Coronary artery (tissue), 2 donors: ENCODE data around the gene MYLK.
"Not testable (repeated sequence)": the region's sequence is repeated elsewhere in the genome, so short reads cannot be mapped to it uniquely, and the experiment has no call there.

Source experiments
- DNase-seq: peaks from one replicate; pipeline ENCODE4 v3.0.0-alpha.2; 2017; ENCODE audit warnings: low spot score
- H3K27ac ChIP-seq, 2 donors: fragments of 200-600 bp; sonication (generic); one replicate each; pipeline ENCODE4 v1.5.1; 2016 to 2019
- H3K4me3 ChIP-seq: fragments of 200-600 bp; sonication (generic); 2 replicates; pipeline ENCODE4 v1.5.1; 2016; ENCODE audit warnings: mild to moderate bottlenecking, moderate library complexity
- TF ChIP-seq, protein P1 (sequence below): fragments of 200-600 bp; sonication (generic); IDR thresholded peaks from one replicate; pipeline ENCODE4 v1.5.1; 2019; ENCODE audit warnings: antibody characterized with exemption

MYLK gene

GRCh38 chr3:123620343-123620742 is 263.8 kb downstream of the MYLK start:
- peak overlapping the region; percentile 34 for H3K4me3 ChIP-seq
- TF ChIP-seq, protein P1, sequence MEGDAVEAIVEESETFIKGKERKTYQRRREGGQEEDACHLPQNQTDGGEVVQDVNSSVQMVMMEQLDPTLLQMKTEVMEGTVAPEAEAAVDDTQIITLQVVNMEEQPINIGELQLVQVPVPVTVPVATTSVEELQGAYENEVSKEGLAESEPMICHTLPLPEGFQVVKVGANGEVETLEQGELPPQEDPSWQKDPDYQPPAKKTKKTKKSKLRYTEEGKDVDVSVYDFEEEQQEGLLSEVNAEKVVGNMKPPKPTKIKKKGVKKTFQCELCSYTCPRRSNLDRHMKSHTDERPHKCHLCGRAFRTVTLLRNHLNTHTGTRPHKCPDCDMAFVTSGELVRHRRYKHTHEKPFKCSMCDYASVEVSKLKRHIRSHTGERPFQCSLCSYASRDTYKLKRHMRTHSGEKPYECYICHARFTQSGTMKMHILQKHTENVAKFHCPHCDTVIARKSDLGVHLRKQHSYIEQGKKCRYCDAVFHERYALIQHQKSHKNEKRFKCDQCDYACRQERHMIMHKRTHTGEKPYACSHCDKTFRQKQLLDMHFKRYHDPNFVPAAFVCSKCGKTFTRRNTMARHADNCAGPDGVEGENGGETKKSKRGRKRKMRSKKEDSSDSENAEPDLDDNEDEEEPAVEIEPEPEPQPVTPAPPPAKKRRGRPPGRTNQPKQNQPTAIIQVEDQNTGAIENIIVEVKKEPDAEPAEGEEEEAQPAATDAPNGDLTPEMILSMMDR = no peak
- H3K27ac ChIP-seq = peak overlapping the region; percentile 60 to 79
- no peak for DNase-seq

DNA sequence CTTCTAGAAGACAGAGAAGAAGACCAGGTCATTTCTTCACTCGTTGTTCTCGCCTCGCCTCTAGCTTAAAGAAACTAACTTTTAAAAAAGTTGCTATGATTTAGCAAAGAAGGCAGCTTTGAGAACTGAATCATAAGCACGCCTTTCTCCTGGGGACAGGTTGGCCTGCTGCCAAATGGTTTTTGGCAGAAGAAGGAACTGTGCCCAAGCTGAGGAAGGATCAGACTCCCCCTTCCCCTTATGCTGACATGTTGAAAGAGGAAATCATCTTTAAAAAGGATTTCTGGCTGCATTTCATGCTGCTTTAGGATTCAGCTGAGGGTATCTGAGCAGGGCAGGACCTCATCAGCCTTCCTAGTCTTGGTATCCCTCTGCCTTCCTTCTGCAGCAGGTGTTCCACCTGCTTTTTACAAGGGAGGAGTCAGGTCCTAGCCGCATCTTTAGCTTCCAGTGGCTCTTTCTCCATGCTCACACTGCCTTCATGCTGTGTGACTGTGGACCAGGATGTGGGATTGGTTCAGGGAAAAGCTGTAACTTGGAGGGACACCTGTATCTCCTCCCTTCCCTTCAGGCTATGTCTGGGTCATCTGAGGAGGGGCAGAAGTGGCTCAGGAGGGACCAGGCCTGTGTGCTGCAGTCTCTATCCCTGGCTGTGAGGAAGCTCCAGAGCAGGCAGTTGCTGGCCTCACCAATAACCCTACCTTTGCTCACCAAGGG is 265.2 kb downstream of the MYLK start:
- peak overlapping the region; percentile 60 to 78 for H3K27ac ChIP-seq
- H3K4me3 ChIP-seq = peak overlapping the region; percentile 36
- TF ChIP-seq, protein P1 = no peak
- peak; percentile 87 for DNase-seq

- TF ChIP-seq, protein P1 = no peak
- peak overlapping the region; percentile 60 to 78 for H3K27ac ChIP-seq
- H3K4me3 ChIP-seq = peak overlapping the region; percentile 36
These were observed 265.9 kb downstream of the MYLK start for GRCh38 chr3:123618076-123618708.

GRCh38 chr3:123616593-123616992 is 267.5 kb downstream of the MYLK start:
- no peak overlapping the region for H3K27ac ChIP-seq
- DNase-seq = no peak
- TF ChIP-seq, protein P1 = no peak
- H3K4me3 ChIP-seq = no peak overlapping the region

More at GRCh38 chr3:123618076-123618708, 265.9 kb downstream of the MYLK start:
- DNase-seq = no peak

DNA sequence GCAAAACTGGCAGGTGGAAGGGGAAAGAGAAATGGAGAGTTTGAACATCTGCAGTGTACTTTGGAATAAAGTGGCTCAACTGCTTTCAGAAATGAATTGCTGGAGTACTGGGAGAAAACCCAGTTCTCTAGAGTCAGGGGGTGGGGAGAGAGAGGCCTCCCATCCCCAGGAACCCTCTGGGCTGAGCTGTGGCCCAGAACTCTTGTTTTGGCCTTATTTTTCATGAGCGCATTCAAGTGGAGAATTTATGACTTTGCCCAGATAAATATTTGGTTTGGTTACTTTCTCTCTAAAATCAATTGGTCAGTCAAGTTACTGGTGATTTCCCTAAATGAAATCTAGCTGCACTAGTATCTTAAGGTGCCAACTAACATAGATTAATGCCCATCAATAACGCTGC is 270.6 kb downstream of the MYLK start:
- Histone ChIP-seq H3K4me3 (no peak overlapping the region), H3K27ac (peak overlapping the region; percentile 0 to 53)
- DNase-seq = no peak
- TF ChIP-seq, protein P1 = no peak

DNA sequence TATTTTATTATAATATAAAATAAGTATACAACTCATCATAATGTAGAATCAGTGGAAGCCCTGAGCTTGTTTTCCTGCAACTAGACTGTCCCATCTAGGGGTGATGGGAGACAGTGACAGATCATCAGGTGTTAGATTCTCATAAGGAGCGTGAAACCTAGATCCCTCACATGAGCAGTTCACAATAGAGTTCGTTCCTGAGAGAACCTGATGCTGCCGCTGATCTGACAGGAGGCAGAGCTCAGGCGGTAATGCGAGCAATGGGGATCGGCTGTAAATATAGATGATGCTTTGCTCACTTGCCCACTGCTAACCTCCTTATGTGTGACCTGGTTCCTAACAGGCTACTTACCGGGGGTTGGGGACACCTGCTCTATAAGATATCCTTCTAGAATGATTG is 272.5 kb downstream of the MYLK start:
- H3K27ac ChIP-seq = peak overlapping the region in 1 of 2 donors; percentile 50
- DNase-seq, H3K4me3 ChIP-seq: not testable (repeated sequence)

DNA sequence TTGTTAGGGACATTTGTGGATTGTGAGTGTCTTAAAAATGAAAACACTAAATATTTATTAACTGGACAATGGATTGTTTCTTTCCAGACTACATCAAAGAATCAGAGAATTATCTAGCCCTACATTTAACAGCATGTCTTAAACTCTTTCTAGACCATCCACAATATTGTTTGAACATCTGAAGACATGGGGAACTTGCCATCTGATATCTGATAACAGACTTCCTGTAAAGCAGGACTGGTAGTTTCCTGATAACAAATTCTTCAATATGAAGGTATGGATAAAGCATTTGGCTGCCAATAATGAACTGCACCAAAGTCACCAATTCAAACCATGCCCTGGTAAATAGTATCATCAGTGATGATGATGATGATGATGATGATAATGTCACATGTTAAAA is 273.1 kb downstream of the MYLK start:
- H3K27ac ChIP-seq = no peak overlapping the region
- no peak overlapping the region for H3K4me3 ChIP-seq
- TF ChIP-seq, protein P1 = no peak
- no peak for DNase-seq
